IMR-90 (cell line): ENCODE results near the gene PLXNC1. TPM values are rescaled to one million over a fixed set of nuclear protein-coding genes. Genes with fewer than 3 reads are reported as not detected.

Source experiments
- ATAC-seq: fragments of 200-7000 bp; cut with Tn5 transposase; 2 replicates; pipeline ENCODE4 v1.9.1; 2020; ENCODE audit warnings: low read depth, mild to moderate bottlenecking, moderate library complexity
- BruUV-seq: library from RNA; stranded (reverse); fragments of 400-500 nt; replicated peaks from 2 replicates; lab custom pipeline; 2021; lab: Mats Ljungman, UMichigan
- CTCF ChIA-PET: fragments of 300-600 bp; formaldehyde crosslinking; extraction: SDS; loops from one replicate; lab custom pipeline; 2021; ENCODE audit warnings: antibody characterized with exemption; lab: Yijun Ruan, JAX
- POLR2A ChIA-PET: fragments of 300-600 bp; sonication (Branson Sonifier 250); formaldehyde crosslinking; loops from one replicate; lab custom pipeline; 2022; ENCODE audit warnings: antibody characterized with exemption; ENCODE audit not compliant: unreplicated experiment; lab: Charles Lee
- DNase-seq: peaks from one replicate; pipeline ENCODE4 v3.0.0; 2013
- H2AFZ ChIP-seq: replicated peaks from 2 replicates; pipeline ENCODE3; 2013; ENCODE audit warnings: low read length, mild to moderate bottlenecking; ENCODE audit not compliant: poor library complexity
- H2AK5ac ChIP-seq: 2 replicates; pipeline ENCODE4 v1.6.1; 2013; ENCODE audit warnings: low read depth, low read length, inconsistent platforms
- H2AK9ac ChIP-seq: replicated peaks from 2 replicates; pipeline ENCODE3; 2013; ENCODE audit warnings: mild to moderate bottlenecking, low read depth, low read length, moderate library complexity; ENCODE audit not compliant: poor library complexity
- H2BK120ac ChIP-seq: 2 replicates; pipeline ENCODE4 v1.6.1; 2013; ENCODE audit warnings: low read depth, low read length, inconsistent platforms
- H2BK15ac ChIP-seq: 3 replicates; pipeline ENCODE4 v1.6.1; 2013; ENCODE audit warnings: low read depth, low read length, inconsistent platforms
- H2BK20ac ChIP-seq: 2 replicates; pipeline ENCODE4 v1.6.1; 2013; ENCODE audit warnings: low read depth, mild to moderate bottlenecking, inconsistent platforms, low read length, moderate library complexity
- H2BK5ac ChIP-seq: 2 replicates; pipeline ENCODE4 v1.6.1; 2013; ENCODE audit warnings: mild to moderate bottlenecking, low read depth, low read length, inconsistent platforms; ENCODE audit not compliant: poor library complexity, severe bottlenecking
- H3K14ac ChIP-seq: replicated peaks from 2 replicates; pipeline ENCODE4 v1.6.1; 2013; ENCODE audit warnings: low read depth, low read length, inconsistent platforms
- H3K18ac ChIP-seq: 2 replicates; pipeline ENCODE4 v1.6.1; 2013; ENCODE audit warnings: low read depth, low read length, control low read depth
- H3K23ac ChIP-seq: 2 replicates; pipeline ENCODE4 v1.6.1; 2013; ENCODE audit warnings: low read depth, low read length, inconsistent platforms
- H3K27ac ChIP-seq: 2 replicates; pipeline ENCODE4 v1.5.1; 2013; ENCODE audit warnings: mild to moderate bottlenecking, control low read depth, low read length; ENCODE audit not compliant: insufficient read depth
- H3K27me3 ChIP-seq: 2 replicates; pipeline ENCODE4 v1.6.1; 2013; ENCODE audit warnings: low read length; ENCODE audit not compliant: control insufficient read depth, insufficient read depth
- H3K36me3 ChIP-seq: 2 replicates; pipeline ENCODE4 v1.6.1; 2013; ENCODE audit warnings: low read length, mixed read lengths; ENCODE audit not compliant: control insufficient read depth, insufficient read depth
- H3K4ac ChIP-seq: 2 replicates; pipeline ENCODE4 v1.6.1; 2013; ENCODE audit warnings: low read depth, low read length, inconsistent platforms
- H3K4me1 ChIP-seq: 2 replicates; pipeline ENCODE4 v1.6.1; 2013; ENCODE audit warnings: low read length, mixed read lengths; ENCODE audit not compliant: control insufficient read depth, insufficient read depth
- H3K4me2 ChIP-seq: 2 replicates; pipeline ENCODE4 v1.6.1; 2013; ENCODE audit warnings: low read depth, mild to moderate bottlenecking, control low read depth, low read length, moderate library complexity
- H3K4me3 ChIP-seq: 2 replicates; pipeline ENCODE4 v1.5.1; 2013; ENCODE audit warnings: low read depth, mild to moderate bottlenecking, control low read depth, low read length, moderate library complexity; ENCODE audit not compliant: insufficient read depth
- H3K56ac ChIP-seq: 2 replicates; pipeline ENCODE4 v1.6.1; 2013; ENCODE audit warnings: low read length, inconsistent platforms; ENCODE audit not compliant: insufficient read depth; ENCODE audit errors: extremely low read depth
- H3K79me1 ChIP-seq, 2 experiments: 2 replicates each; pipeline ENCODE4 v1.6.1; 2013; ENCODE audit warnings: low read length in 2 of 2, inconsistent platforms in 1 of 2, low read depth in 1 of 2
- H3K9ac ChIP-seq: 2 replicates; pipeline ENCODE4 v1.6.1; 2013; ENCODE audit warnings: low read depth, low read length, control low read depth
- H3K9me1 ChIP-seq: 2 replicates; pipeline ENCODE4 v1.6.1; 2013; ENCODE audit warnings: low read length, inconsistent platforms; ENCODE audit not compliant: insufficient read depth
- H3K9me3 ChIP-seq: 2 replicates; pipeline ENCODE4 v1.6.1; 2013; ENCODE audit warnings: low read length; ENCODE audit not compliant: control insufficient read depth, insufficient read depth
- H4K20me1 ChIP-seq: 2 replicates; pipeline ENCODE4 v1.6.1; 2013; ENCODE audit warnings: low read length, inconsistent platforms; ENCODE audit not compliant: insufficient read depth
- H4K5ac ChIP-seq: 2 replicates; pipeline ENCODE4 v1.6.1; 2013; ENCODE audit warnings: mild to moderate bottlenecking, low read depth, low read length, control low read depth
- H4K8ac ChIP-seq, 2 experiments: 2 replicates each; pipeline ENCODE4 v1.6.1; 2013; ENCODE audit warnings: low read depth in 2 of 2, low read length in 2 of 2, control low read depth in 1 of 2, inconsistent platforms in 1 of 2
- H4K91ac ChIP-seq: 2 replicates; pipeline ENCODE4 v1.6.1; 2013; ENCODE audit warnings: low read depth, low read length, inconsistent platforms; ENCODE audit not compliant: insufficient read depth
- CEBPB ChIP-seq: IDR thresholded peaks from 2 replicates; pipeline ENCODE4 v1.6.1; 2012; ENCODE audit warnings: low read depth, low read length, improper control_type of control experiment
- CHD1 ChIP-seq: IDR thresholded peaks from 2 replicates; pipeline ENCODE4 v1.6.1; 2012; ENCODE audit warnings: low read depth, low read length, improper control_type of control experiment
- CTCF ChIP-seq: conservative IDR thresholded peaks from 2 replicates; pipeline ENCODE4 v1.5.1; 2012; ENCODE audit warnings: mild to moderate bottlenecking, low read depth, low read length, improper control_type of control experiment
- ELK1 ChIP-seq: fragments of 150-350 bp; IDR thresholded peaks from 2 replicates; pipeline ENCODE4 v1.6.1; 2016; ENCODE audit warnings: low read depth, mild to moderate bottlenecking, low read length, moderate library complexity, borderline replicate concordance
- MAFK ChIP-seq: IDR thresholded peaks from 2 replicates; pipeline ENCODE4 v1.6.1; 2012; ENCODE audit warnings: low read depth, low read length, improper control_type of control experiment
- MXI1 ChIP-seq: IDR thresholded peaks from 2 replicates; pipeline ENCODE4 v1.6.1; 2012; ENCODE audit warnings: low read depth, mild to moderate bottlenecking, low read length, moderate library complexity, borderline replicate concordance
- NFE2L2 ChIP-seq: fragments of 150-350 bp; IDR thresholded peaks from 2 replicates; pipeline ENCODE4 v1.6.1; 2016; ENCODE audit warnings: low read depth, mild to moderate bottlenecking, low read length
- POLR2A ChIP-seq: IDR thresholded peaks from 2 replicates; pipeline ENCODE4 v1.6.1; 2012; ENCODE audit warnings: mild to moderate bottlenecking, low read depth, low read length
- RAD21 ChIP-seq: IDR thresholded peaks from 2 replicates; pipeline ENCODE4 v1.6.1; 2012; ENCODE audit warnings: low read length, improper control_type of control experiment
- RCOR1 ChIP-seq: IDR thresholded peaks from 2 replicates; pipeline ENCODE4 v1.6.1; 2012; ENCODE audit warnings: mild to moderate bottlenecking, low read length, improper control_type of control experiment; ENCODE audit not compliant: insufficient replicate concordance
- RFX5 ChIP-seq: IDR thresholded peaks from 2 replicates; pipeline ENCODE4 v1.8.0; 2012; ENCODE audit warnings: low read depth, mild to moderate bottlenecking, low read length, moderate library complexity
- USF2 ChIP-seq: fragments of 150-350 bp; IDR thresholded peaks from 2 replicates; pipeline ENCODE4 v1.6.1; 2017; ENCODE audit warnings: mild to moderate bottlenecking, antibody characterized with exemption, low read length, low read depth
- WGBS, 2 experiments: methylation state at CpG; one replicate each; pipeline versions ENCODE4 v1.1.5 to v1.1.7; 2013; ENCODE audit warnings: missing lambda C conversion rate in 2 of 2; ENCODE audit not compliant: insufficient read length in 1 of 2; ENCODE audit errors: extremely low coverage in 2 of 2; 5-methylcytosine and 5-hydroxymethylcytosine counted together
- dilution Hi-C: fragments of 300-500 bp; cut with HindIII; formaldehyde crosslinking; loops from one replicate; pipeline ENCODE4 v1.14.3; 2018; ENCODE audit warnings: low sequenced_read_pairs; ENCODE audit not compliant: unreplicated experiment
- in situ Hi-C: fragments of 300-500 bp; cut with MboI; formaldehyde crosslinking; loops from 3 replicates; pipeline ENCODE4 v1.14.3; 2019; ENCODE audit warnings: low sequenced_read_pairs, inconsistent platforms, mixed read lengths
- intact Hi-C: fragments of 100-400 bp; cut with micrococcal nuclease; formaldehyde crosslinking; loops from 2 replicates; pipeline ENCODE4 v1.10.0; 2022
- polyA plus RNA-seq, 3 experiments: library from polyadenylated mRNA; depleted of rRNA; stranded (reverse); fragments of >200 nt; gene quantifications; 2 replicates each; pipeline ENCODE4 v1.2.3, GENCODE V29; 2012; ENCODE audit warnings: low replicate concordance in 1 of 3
- total RNA-seq: library from RNA; depleted of rRNA; stranded (reverse); fragments of >200 nt; gene quantifications from 2 replicates; pipeline ENCODE4 v1.2.3, GENCODE V29; 2012

PLXNC1 gene
- total and polyA plus RNA-seq, 2 of the 4 experiments (the other 2 are of a cell fraction) = 1.0 to 1.6 TPM

GRCh38 chr12:94172973-94173372 is 24.6 kb downstream of the PLXNC1 start (continued):
- no peak for TF ChIP-seq POLR2A

- ATAC-seq = no peak
- TF ChIP-seq ELK1 (no peak), CEBPB (no peak), NFE2L2 (no peak), CHD1 (no peak), CTCF (no peak), POLR2A (no peak), RAD21 (no peak), MXI1 (no peak), RCOR1 (no peak), RFX5 (no peak), MAFK (no peak), USF2 (no peak)
Measured at GRCh38 chr12:94173660-94174265, 25.4 kb downstream of the PLXNC1 start.

More at GRCh38 chr12:94173660-94174265, 25.4 kb downstream of the PLXNC1 start:
- Histone ChIP-seq H4K5ac (peak overlapping the region; percentile 61), H3K23ac (0 out of 2 replicates have a peak overlapping the region, but pooled peaks have one; percentile 4), H4K91ac (peak overlapping the region; percentile 19; the same call in 1 of the 2 replicates), H3K27me3 (peaks cover 4% of the 10 kb centered on the region), H2AK5ac (peak overlapping the region; percentile 73), H2AK9ac (no peak overlapping the region), H2AFZ (no peak overlapping the region), H4K20me1 (no peaks in the 10 kb centered on the region), H2BK120ac (peak overlapping the region; percentile 85), H3K18ac (peak overlapping the region; percentile 67), H3K14ac (peak overlapping the region; percentile 54; the same call in 1 of the 2 replicates), H3K4ac (peak overlapping the region; percentile 62), H4K8ac (peak overlapping the region in 1 of 2 experiments; percentile 54; a peak in 1 of 4 replicates), H2BK15ac (peak overlapping the region; percentile 49; the same call in 2 of the 3 replicates), H3K79me1 (no peaks in the 10 kb centered on the region), H3K4me2 (no peak overlapping the region), H3K56ac (no peak overlapping the region), H3K4me1 (peaks cover 22% of the 10 kb centered on the region), H3K9me1 (peaks cover 6% of the 10 kb centered on the region; the same call in 1 of the 2 replicates), H2BK5ac (peak overlapping the region; percentile 49), H3K27ac (peak overlapping the region; percentile 87; the same call in 1 of the 2 replicates), H3K4me3 (no peak overlapping the region), H3K36me3 (no peaks in the 10 kb centered on the region), H3K9me3 (peaks cover 6% of the 10 kb centered on the region), H3K9ac (no peak overlapping the region), H2BK20ac (peak overlapping the region; percentile 69)
- in situ Hi-C loops = no loop called here
- dilution Hi-C loops = no loop called here
- WGBS, 2 experiments = 100% methylated on average over 1 of the region's 7 CpGs; no CpG with 5 or more reads in 1 of the 2 experiments
- BruUV-seq = no TSS peak
- ChIA-PET POLR2A (interaction anchor here (1.3 kb wide), 1 partner anchor 89 kb away, joined by 4 read pairs; no protein-coding TSS in a partner anchor), CTCF (no interaction called here)
- DNase-seq = no peak
- intact Hi-C loops = loop anchor here (5.0 kb wide), 1 partner anchor 94 kb away; no protein-coding TSS in a partner anchor
